ENCODE results near the gene MAN1C1. TPM values are rescaled to one million over a fixed set of nuclear protein-coding genes. Genes with fewer than 3 reads are reported as not detected.

The MAN1C1 gene
- total RNA-seq, 2 donors from 2014 or later, result 4.4 to 10.9 TPM

GRCh38 chr1:25790472-25790871, 173.9 kb downstream of the MAN1C1 start:
- no peaks in the 10 kb centered on the region for H3K9me3 ChIP-seq
- TF ChIP-seq POLR2A (IDR thresholded peaks at IDR 0.05), result no peak
- no peak for TF ChIP-seq CTCF (IDR thresholded peaks at IDR 0.05)
- WGBS, 2 donors, result 82 to 92% methylated on average over 6 of the region's 6 CpGs
- H3K27ac ChIP-seq, result no peak overlapping the region
- no peaks in the 10 kb centered on the region for H3K27me3 ChIP-seq
- no peak for ATAC-seq
- H3K36me3 ChIP-seq (replicated peaks in 1 of 2; ENCODE audit: insufficient read depth in 1 of 2, low read depth in 2 of 2), result no peaks in the 10 kb centered on the region
- peaks cover 11% of the 10 kb centered on the region for H3K4me1 ChIP-seq
- intact Hi-C loops (cut with DNase I), result loop anchor here (5.0 kb wide), 1 partner anchor 33 kb away; no protein-coding TSS in a partner anchor
- H3K4me3 ChIP-seq, result no peak overlapping the region
- no peak for DNase-seq

- TF ChIP-seq POLR2A (IDR thresholded peaks at IDR 0.05) (no peak), CTCF (IDR thresholded peaks at IDR 0.05) (no peak)
These were observed 175.5 kb downstream of the MAN1C1 start for GRCh38 chr1:25792115-25792514.

GRCh38 chr1:25793585-25794170, 177.1 kb downstream of the MAN1C1 start:
- WGBS, 2 donors, result 60 to 77% methylated on average over 7 of the region's 7 CpGs
- intact Hi-C loops (cut with DNase I), result loop anchor here (5.0 kb wide), 1 partner anchor 36 kb away; no protein-coding TSS in a partner anchor
- Histone ChIP-seq H3K4me3 (no peak overlapping the region), H3K36me3 (replicated peaks in 1 of 2; ENCODE audit: insufficient read depth in 1 of 2, low read depth in 2 of 2) (no peaks in the 10 kb centered on the region), H3K9me3 (no peaks in the 10 kb centered on the region), H3K27ac (no peak overlapping the region), H3K27me3 (no peaks in the 10 kb centered on the region), H3K4me1 (peaks cover 18% of the 10 kb centered on the region)
- TF ChIP-seq CTCF (IDR thresholded peaks at IDR 0.05) (no peak), POLR2A (IDR thresholded peaks at IDR 0.05) (no peak)
- no peak for DNase-seq
- no peak for ATAC-seq

More at GRCh38 chr1:25792115-25792514, 175.5 kb downstream of the MAN1C1 start:
- no peak for ATAC-seq
- 54 to 56% methylated on average over 4 of the region's 4 CpGs for WGBS, 2 donors
- no peaks in the 10 kb centered on the region for H3K27me3 ChIP-seq
- no peaks in the 10 kb centered on the region for H3K36me3 ChIP-seq (replicated peaks in 1 of 2; ENCODE audit: insufficient read depth in 1 of 2, low read depth in 2 of 2)
- H3K4me3 ChIP-seq, result no peak overlapping the region
- H3K4me1 ChIP-seq, result peaks cover 13% of the 10 kb centered on the region
- no peak overlapping the region for H3K27ac ChIP-seq
- intact Hi-C loops (cut with DNase I), result loop anchor here (5.0 kb wide), 1 partner anchor 35 kb away; no protein-coding TSS in a partner anchor
- DNase-seq, result no peak
- no peaks in the 10 kb centered on the region for H3K9me3 ChIP-seq

GRCh38 chr1:25794325-25794724, 177.7 kb downstream of the MAN1C1 start:
- intact Hi-C loops (cut with DNase I), result loop anchor here (5.0 kb wide), 1 partner anchor 37 kb away; no protein-coding TSS in a partner anchor
- Histone ChIP-seq H3K4me3 (no peak overlapping the region), H3K27ac (no peak overlapping the region), H3K36me3 (replicated peaks in 1 of 2; ENCODE audit: insufficient read depth in 1 of 2, low read depth in 2 of 2) (no peaks in the 10 kb centered on the region), H3K9me3 (no peaks in the 10 kb centered on the region), H3K27me3 (no peaks in the 10 kb centered on the region), H3K4me1 (peaks cover 25% of the 10 kb centered on the region)
- DNase-seq, result no peak
- ATAC-seq, result no peak
- TF ChIP-seq POLR2A (IDR thresholded peaks at IDR 0.05) (no peak), CTCF (IDR thresholded peaks at IDR 0.05) (no peak)
- 72 to 79% methylated on average over 8 of the region's 8 CpGs for WGBS, 2 donors

GRCh38 chr1:25795211-25795610, 178.6 kb downstream of the MAN1C1 start:
- Histone ChIP-seq H3K9me3 (no peaks in the 10 kb centered on the region), H3K4me3 (no peak overlapping the region), H3K4me1 (peaks cover 29% of the 10 kb centered on the region), H3K36me3 (replicated peaks in 1 of 2; ENCODE audit: insufficient read depth in 1 of 2, low read depth in 2 of 2) (no peaks in the 10 kb centered on the region), H3K27ac (no peak overlapping the region), H3K27me3 (no peaks in the 10 kb centered on the region)
- ATAC-seq (no peak), DNase-seq (no peak)
- WGBS, 2 donors, result 69 to 81% methylated on average over 2 of the region's 2 CpGs
- intact Hi-C loops (cut with DNase I), result no loop called here
- TF ChIP-seq CTCF (IDR thresholded peaks at IDR 0.05), result no peak

Data from body of pancreas (tissue), 4 donors.